ENCODE measurements around the gene ADSS1.
A peak's percentile ranks its signal among the peaks of the same experiment; 100 is the strongest.

The ADSS1 gene

GRCh38 chr14:104745431-104745830, 21.4 kb downstream of the ADSS1 start:
- Histone ChIP-seq H3K9me3 (ENCODE audit: severe bottlenecking) (no peaks in the 10 kb centered on the region), H3K4me3 (ENCODE audit: low read depth, low read length) (no peak overlapping the region), H3K36me3 (no peaks in the 10 kb centered on the region), H3K27me3 (ENCODE audit: insufficient read depth, low read depth, severe bottlenecking) (no peaks in the 10 kb centered on the region), H3K27ac (no peak overlapping the region)
- no peak for DNase-seq
- TF ChIP-seq CTCF (IDR thresholded peaks at IDR 0.05; ENCODE audit: low read depth, low read length): no peak

- no peak for DNase-seq
- Histone ChIP-seq H3K4me3 (ENCODE audit: low read depth, low read length) (no peak overlapping the region), H3K9me3 (ENCODE audit: severe bottlenecking) (peaks cover 3% of the 10 kb centered on the region), H3K36me3 (no peaks in the 10 kb centered on the region), H3K27me3 (ENCODE audit: insufficient read depth, low read depth, severe bottlenecking) (no peaks in the 10 kb centered on the region), H3K27ac (no peak overlapping the region)
- TF ChIP-seq CTCF (IDR thresholded peaks at IDR 0.05; ENCODE audit: low read depth, low read length): no peak
Measured at GRCh38 chr14:104746071-104746545, 22.1 kb downstream of the ADSS1 start.

- Histone ChIP-seq H3K9me3 (ENCODE audit: severe bottlenecking) (peaks cover 11% of the 10 kb centered on the region), H3K27ac (no peak overlapping the region), H3K36me3 (peaks cover under 1% of the 10 kb centered on the region), H3K4me3 (ENCODE audit: low read depth, low read length) (no peak overlapping the region), H3K27me3 (ENCODE audit: insufficient read depth, low read depth, severe bottlenecking) (no peaks in the 10 kb centered on the region)
- no peak for TF ChIP-seq CTCF (IDR thresholded peaks at IDR 0.05; ENCODE audit: low read depth, low read length)
- DNase-seq: no peak
Measured at GRCh38 chr14:104746934-104747481, 23.0 kb downstream of the ADSS1 start.

GRCh38 chr14:104747876-104748275, 23.8 kb downstream of the ADSS1 start:
- no peak for TF ChIP-seq CTCF (IDR thresholded peaks at IDR 0.05; ENCODE audit: low read depth, low read length)
- no peaks in the 10 kb centered on the region for H3K27me3 ChIP-seq (ENCODE audit: insufficient read depth, low read depth, severe bottlenecking)

GRCh38 chr14:104749111-104749649, 25.2 kb downstream of the ADSS1 start:
- peak; percentile 72 for DNase-seq
- Histone ChIP-seq H3K27ac (no peak overlapping the region), H3K36me3 (peaks cover 9% of the 10 kb centered on the region), H3K4me3 (ENCODE audit: low read depth, low read length) (no peak overlapping the region), H3K27me3 (ENCODE audit: insufficient read depth, low read depth, severe bottlenecking) (no peaks in the 10 kb centered on the region), H3K9me3 (ENCODE audit: severe bottlenecking) (peaks cover 14% of the 10 kb centered on the region)
- 0 out of 2 replicates have a peak, but pooled peaks have one; percentile 14 for TF ChIP-seq CTCF (IDR thresholded peaks at IDR 0.05; ENCODE audit: low read depth, low read length)

More at GRCh38 chr14:104747876-104748275, 23.8 kb downstream of the ADSS1 start:
- H3K9me3 ChIP-seq (ENCODE audit: severe bottlenecking): peaks cover 14% of the 10 kb centered on the region
- no peak for DNase-seq
- peaks cover 4% of the 10 kb centered on the region for H3K36me3 ChIP-seq
- H3K27ac ChIP-seq: no peak overlapping the region
- H3K4me3 ChIP-seq (ENCODE audit: low read depth, low read length): no peak overlapping the region

Measured in WERI-Rb-1 (cell line).